ENCODE measurements around the gene COG8.

DNA sequence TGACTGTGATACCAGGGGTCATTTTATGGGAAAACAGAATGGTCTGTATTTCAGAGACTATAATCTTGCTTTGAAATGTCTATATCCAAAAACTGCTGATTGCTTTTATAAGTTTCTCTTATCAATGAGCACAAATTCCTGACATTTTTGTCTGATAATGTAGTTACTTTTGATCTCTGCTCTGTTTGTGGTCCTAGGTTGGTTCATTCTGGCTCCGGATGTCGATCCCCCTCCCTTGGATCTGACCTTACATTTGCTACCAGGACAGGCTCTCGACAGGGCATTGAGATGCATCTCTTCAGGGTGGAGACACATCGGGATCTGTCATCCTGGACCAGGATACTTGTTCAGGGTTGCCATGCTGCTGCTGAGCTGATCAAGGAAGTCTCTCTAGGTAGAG lies 55.5 kb downstream of the COG8 start:
- TF ChIP-seq, protein P1, sequence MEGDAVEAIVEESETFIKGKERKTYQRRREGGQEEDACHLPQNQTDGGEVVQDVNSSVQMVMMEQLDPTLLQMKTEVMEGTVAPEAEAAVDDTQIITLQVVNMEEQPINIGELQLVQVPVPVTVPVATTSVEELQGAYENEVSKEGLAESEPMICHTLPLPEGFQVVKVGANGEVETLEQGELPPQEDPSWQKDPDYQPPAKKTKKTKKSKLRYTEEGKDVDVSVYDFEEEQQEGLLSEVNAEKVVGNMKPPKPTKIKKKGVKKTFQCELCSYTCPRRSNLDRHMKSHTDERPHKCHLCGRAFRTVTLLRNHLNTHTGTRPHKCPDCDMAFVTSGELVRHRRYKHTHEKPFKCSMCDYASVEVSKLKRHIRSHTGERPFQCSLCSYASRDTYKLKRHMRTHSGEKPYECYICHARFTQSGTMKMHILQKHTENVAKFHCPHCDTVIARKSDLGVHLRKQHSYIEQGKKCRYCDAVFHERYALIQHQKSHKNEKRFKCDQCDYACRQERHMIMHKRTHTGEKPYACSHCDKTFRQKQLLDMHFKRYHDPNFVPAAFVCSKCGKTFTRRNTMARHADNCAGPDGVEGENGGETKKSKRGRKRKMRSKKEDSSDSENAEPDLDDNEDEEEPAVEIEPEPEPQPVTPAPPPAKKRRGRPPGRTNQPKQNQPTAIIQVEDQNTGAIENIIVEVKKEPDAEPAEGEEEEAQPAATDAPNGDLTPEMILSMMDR (IDR thresholded peaks at IDR 0.05; ENCODE audit: poor library complexity), result no peak
- TF ChIP-seq EZH2 (IDR thresholded peaks at IDR 0.05; ENCODE audit: borderline replicate concordance), result no peak
